22Rv1 (cell line): ENCODE results near the gene MSN.

Source experiments
- ZFX ChIP-seq: fragments of 450-650 bp; IDR thresholded peaks from 2 replicates; pipeline ENCODE4 v1.6.1; 2017; ENCODE audit warnings: antibody characterized with exemption, borderline replicate concordance
- TF ChIP-seq, protein P1 (sequence below): fragments of 450-650 bp; IDR thresholded peaks from 2 replicates; pipeline ENCODE4 v1.5.1; 2017; ENCODE audit warnings: mild to moderate bottlenecking

DNA sequence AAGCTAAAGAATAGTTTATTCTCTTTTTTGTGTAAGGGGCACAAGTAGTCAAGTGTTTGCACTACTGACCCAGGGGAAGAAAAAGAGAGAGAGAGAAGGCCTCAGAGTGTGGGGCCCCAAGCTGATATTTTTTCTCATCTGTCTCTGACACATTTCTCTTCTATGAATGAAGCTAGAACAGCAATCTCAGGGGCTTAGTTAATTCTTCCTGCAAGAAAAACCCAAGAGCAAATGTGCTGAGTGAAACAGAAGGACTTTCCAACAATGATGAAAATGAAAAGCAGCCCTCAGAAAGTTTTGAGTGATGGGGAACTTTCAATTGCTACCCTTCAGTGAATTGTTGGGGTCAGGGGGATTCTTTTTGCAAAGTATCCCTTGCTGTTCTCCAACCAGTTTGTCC is 9.2 kb upstream of the MSN start:
- TF ChIP-seq, protein P1, sequence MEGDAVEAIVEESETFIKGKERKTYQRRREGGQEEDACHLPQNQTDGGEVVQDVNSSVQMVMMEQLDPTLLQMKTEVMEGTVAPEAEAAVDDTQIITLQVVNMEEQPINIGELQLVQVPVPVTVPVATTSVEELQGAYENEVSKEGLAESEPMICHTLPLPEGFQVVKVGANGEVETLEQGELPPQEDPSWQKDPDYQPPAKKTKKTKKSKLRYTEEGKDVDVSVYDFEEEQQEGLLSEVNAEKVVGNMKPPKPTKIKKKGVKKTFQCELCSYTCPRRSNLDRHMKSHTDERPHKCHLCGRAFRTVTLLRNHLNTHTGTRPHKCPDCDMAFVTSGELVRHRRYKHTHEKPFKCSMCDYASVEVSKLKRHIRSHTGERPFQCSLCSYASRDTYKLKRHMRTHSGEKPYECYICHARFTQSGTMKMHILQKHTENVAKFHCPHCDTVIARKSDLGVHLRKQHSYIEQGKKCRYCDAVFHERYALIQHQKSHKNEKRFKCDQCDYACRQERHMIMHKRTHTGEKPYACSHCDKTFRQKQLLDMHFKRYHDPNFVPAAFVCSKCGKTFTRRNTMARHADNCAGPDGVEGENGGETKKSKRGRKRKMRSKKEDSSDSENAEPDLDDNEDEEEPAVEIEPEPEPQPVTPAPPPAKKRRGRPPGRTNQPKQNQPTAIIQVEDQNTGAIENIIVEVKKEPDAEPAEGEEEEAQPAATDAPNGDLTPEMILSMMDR, result no peak
- TF ChIP-seq ZFX, result no peak
